G401 (cell line): ENCODE data around the gene PCK2. TPM values are rescaled to one million over a fixed set of nuclear protein-coding genes. Genes with fewer than 3 reads are reported as not detected.

ENCODE experiments used
- DNase-seq: peaks from one replicate; pipeline ENCODE4 v3.0.0-alpha.2; 2015; ENCODE audit warnings: low spot score
- in situ Hi-C: cut with HindIII; loops from 2 replicates; pipeline ENCODE4 v1.10.0; 2016; ENCODE audit warnings: low sequenced_read_pairs, mixed read lengths
- total RNA-seq: library from RNA; depleted of rRNA; stranded (reverse); fragments of >200 nt; shearing (Covaris generic); gene quantifications from 2 replicates; pipeline ENCODE4 v1.2.3, GENCODE V29; 2014

The PCK2 gene
- total RNA-seq, 1 experiment from 2014 or later: 64.7 TPM

DNA sequence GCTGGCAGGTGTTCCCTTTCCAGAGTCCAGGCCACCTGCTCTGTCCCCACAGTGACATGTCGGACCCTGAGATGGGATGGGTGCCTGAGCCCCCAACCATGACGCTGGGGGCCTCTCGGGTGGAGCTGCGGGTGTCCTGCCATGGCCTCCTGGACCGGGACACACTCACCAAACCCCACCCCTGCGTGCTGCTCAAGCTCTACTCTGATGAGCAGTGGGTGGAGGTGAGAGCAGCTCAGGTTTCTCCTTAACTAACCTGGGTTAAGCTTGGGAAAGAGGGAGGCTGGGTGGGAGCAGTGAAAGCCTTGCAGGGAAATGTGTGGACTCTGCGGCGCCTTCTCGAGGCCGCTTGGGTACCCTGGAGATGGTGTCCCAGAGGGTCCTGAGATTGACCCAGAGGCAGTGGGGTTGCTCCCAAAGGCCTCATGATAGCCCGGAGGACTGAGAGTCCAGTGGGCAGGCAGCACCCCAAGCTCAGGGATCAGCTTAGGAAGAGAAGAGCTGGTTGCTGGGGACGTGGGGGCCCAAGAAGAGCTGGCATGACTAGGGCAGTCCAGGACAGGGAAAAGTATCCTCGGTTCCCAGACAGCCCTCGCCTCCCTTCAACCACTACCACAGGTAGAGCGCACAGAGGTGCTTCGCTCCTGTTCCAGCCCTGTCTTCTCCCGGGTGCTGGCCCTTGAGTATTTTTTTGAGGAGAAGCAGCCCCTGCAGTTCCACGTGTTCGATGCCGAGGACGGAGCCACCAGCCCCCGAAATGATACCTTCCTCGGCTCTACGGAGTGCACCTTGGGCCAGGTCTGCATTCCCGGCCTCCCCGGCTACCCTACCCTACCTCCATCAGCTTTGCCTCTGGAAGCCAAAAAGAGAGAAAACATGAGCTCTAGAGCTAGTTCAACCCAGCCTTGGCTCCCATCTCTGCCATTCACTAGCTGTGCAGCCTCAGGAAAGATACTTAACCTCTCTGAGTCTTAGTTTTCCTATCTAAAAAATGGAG lies 20.9 kb upstream of the PCK2 start:
- DNase-seq: no peak
- in situ Hi-C loops: no loop called here

DNA sequence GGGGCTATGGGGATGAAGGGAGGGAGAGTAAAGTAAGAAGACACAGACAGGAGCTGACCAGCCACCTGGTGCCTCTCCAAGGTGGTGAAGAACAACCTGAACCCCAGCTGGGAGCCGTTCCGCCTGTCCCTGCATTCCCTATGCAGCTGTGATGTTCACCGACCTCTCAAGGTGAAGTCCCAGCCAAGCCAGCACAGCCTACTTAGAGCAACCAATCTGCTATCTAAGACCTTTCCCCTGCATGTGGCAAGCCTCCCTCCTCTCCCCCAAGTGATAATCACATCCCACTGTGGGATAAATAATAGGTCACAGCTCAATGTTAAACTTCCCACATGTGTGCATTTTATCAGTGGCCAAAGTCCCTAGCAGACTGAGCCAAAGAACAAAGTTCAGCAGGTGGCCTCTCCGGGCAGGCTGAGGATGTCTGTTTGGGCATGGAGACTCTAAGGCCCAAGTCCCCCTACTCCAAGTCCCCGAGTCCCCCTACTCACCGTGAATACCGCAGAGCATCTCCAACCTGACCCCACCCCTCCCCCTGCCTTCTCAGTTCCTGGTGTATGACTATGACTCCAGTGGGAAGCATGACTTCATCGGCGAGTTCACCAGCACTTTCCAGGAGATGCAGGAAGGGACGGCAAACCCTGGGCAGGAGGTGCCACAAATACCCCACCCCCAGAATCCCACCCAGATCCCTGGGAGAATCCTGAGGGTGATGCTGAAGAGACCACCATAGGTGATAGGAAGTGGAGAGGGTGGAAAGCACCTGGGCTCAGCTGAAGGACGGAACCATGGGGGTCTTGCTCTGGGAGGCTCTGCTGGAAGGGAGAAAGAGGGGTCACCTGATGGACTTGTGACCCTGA lies 19.3 kb upstream of the PCK2 start:
- in situ Hi-C loops: no loop called here
- no peak for DNase-seq

DNA sequence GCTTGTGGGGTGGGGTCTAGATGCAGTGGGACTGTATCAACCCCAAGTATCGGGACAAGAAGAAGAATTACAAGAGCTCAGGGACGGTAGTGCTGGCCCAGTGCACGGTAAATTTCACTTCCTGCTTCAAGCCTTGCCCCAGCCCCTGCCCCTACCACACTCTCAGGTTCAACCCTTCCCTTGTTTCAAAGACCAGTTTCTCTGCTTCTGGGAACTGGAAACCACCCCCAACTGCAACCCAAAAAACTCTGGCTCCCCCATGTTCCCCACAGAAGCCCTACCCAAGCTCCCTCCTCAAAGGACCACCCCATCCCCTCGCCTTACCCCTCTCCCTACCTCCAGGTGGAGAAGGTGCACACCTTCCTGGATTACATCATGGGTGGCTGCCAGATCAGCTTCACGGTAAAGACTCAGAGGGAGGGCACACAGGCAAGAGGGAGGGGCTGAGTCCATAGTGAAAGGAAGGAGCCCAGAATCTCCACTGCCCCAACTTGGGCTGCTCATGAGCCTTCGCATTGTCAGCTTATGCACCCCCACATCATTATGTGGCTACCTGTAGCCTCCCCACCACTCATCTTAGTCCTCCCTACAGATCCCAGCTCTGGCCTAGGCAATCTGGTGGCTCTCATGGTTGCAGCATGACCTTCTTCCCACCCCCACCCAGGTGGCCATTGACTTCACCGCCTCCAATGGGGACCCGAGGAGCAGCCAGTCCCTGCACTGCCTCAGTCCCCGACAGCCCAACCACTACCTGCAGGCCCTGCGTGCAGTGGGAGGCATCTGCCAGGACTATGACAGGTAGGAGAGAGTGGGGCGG lies 18.4 kb upstream of the PCK2 start:
- in situ Hi-C loops: no loop called here
- no peak for DNase-seq

GRCh38 chr14:24076302-24076601 lies 17.9 kb upstream of the PCK2 start:
- in situ Hi-C loops: no loop called here
- DNase-seq: no peak

- DNase-seq: no peak
- in situ Hi-C loops: no loop called here
Observed at GRCh38 chr14:24077086-24077485, 17.0 kb upstream of the PCK2 start.

DNA sequence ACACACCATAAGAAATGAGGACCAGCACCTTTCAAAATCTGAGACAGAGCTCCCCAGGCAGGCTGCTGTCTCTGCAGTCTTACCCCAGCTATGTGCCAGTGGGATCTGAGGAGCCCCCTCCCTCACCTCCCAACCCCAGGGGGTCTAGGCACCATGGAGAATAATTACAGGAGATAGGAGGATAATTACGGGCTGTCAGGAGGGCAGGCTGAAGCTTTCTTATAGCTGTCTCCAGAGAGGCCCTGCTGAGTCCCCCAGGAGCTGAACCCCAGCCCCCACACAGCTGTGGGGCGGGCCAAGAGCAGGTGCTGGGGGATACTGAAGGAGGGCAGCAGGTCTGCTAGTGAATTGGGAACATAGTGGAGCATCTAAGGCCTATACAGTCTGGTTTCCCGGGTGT lies 16.0 kb upstream of the PCK2 start:
- DNase-seq: no peak
- in situ Hi-C loops: no loop called here

- in situ Hi-C loops: no loop called here
- DNase-seq: peak; percentile 95
Observed at GRCh38 chr14:24079491-24080141, 14.5 kb upstream of the PCK2 start.

DNA sequence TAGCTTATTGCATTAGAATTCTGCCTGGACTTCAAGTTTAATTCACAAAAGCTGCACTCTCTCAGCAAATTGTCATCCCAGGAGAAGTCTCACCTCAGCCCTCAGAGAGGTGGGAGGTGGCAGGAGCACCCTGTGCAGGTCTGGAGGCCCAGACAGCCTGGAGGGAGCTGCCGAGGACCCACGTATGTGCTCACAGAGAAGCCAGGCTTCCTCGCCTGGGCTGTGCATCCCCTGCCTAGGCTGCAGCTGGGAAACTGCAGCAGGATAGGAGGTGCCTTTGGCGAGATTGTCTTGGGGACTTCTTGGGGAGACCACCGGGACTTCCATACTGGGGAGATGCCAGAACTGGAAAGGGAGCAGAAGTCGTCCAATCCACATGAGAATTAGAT lies 14.0 kb upstream of the PCK2 start:
- DNase-seq: no peak
- in situ Hi-C loops: no loop called here

DNA sequence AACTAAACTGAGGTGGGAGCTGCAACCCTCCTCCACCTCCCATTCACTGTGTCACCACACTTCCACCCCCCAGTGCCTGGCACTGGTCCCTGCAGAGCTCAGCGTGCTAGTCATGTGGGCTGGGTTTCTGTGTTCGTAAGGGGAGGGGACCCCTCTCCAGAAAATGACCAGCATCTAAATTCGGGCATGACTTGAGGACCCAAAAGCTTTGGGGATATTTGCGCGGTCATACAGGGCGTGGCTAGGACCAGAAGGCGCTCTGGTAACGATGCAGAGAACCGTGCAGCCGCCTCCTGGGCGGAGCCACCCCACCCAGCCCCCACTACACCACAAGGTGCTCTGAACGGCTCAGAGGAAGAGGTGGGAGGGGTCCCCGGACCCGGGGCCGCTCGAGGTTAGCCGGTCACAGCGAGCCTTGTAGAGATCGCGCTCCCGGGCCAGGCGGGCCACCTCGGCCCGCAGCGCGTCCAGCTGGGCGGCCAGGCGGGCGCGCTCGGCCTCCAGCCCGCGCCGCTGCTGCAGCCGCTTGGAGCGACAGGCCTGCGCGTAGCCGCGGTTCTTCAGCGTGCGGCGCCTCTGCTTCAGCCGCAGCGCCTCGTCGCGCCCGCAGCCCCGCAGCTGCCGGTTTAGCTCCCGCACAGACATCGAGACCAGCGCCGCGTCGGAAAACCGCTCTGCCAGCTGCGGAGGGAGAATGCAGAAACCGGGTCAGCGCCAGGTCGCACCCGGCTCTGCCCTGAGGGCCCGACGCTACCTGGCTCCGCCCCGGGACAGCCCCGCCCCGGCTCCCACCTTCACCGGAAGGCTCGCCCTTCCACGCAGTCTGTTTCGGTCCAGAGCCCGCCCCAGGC lies 13.0 kb upstream of the PCK2 start:
- peak; percentile 84 for DNase-seq

DNA sequence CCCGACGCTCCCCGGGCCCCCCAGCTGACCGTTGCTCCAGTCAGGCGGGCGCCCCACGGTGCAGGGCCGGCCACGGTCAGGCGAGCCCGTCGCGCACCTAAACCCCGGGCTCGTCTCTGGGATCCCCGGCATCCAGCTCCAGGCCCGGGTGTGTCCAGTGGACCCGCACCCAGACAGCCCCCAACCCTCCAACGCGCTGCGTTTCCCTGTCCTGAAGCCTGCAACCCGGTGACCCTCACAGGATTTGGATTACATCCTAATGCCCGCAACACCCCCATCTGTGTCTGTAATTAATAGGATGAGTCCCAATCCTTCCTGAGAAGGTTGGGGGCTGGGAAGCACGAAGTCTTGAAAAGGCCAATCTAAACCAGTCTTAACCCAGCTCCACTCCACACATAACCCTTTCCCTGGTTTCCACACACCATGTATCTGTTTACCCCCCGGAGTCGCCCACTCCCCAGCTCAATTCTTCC lies 12.3 kb upstream of the PCK2 start:
- DNase-seq: peak; percentile 40
- in situ Hi-C loops: no loop called here

More for the DNA sequence above, 13.0 kb upstream of the PCK2 start:
- in situ Hi-C loops: no loop called here

DNA sequence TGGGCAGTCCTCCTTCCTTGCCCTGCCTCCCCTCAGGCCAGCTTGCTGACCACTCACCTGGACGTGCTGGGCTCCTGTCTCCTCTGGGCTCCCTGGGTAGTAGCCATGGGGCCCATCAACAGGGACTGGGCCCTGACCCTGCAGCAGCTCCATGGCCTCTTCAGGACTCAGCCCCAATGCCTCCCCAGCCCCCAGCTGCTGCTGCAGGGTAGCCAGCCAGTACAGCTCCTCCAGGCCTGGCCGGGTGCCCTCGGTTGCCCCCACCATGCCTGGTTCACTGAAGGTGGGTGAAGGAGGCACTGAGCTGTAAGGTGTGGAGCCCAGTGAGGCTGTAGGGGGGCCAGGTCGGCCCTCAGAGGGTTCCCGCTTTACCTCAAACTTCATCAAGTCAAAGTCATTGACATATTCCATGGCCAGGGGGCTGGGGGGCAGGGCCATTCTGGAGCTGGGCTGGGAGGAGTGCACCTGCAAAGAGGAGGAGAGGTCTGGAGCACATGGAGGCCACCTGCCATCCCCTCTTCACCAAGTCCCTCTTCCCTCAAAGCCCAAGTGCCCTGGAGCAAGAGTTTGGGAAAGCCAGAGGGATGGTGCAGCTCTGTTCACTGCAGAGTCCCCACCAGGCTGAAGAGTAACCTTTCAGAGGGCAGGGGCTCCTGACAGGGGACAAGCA lies 11.6 kb upstream of the PCK2 start:
- in situ Hi-C loops: no loop called here
- no peak for DNase-seq

DNA sequence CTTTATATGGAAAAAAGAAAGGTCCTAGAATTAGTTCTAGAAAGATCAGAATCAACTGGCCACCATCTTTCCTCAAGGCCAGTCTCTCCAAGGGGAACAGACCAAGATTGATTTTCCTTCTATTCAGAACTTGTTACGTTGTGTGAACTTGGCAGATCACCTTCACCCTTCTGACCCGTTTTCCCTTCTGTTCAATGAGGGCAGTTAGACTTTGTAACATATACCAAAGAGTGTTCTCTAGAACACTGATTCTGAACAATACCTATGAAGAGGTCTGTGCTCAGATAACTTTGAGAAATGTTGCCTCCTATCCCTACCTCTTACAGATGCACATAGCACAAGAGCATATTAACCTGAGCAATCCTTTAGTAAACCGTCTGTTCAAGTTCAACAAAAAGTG lies 10.6 kb upstream of the PCK2 start:
- in situ Hi-C loops: no loop called here
- DNase-seq: no peak

DNA sequence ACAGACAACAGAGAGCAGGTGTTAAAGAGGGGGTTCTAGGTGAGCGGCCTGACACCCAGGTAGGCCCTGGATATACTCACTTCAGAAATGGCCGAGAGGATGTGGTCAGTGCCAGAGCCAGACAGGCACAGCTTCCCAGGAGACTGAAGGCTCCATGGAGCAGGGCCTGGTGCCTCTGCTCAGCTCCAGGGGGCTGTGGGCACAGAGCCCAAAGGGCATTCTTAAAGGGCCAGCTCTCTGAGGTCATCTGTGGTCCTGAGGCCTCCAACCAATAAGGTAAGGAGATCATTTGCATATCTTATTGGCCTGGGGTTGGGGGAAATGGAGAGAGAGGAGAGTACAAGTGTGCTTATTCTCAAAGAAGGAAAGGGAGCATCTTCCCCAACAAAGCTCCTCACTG lies 9.7 kb upstream of the PCK2 start:
- in situ Hi-C loops: no loop called here
- DNase-seq: no peak

DNA sequence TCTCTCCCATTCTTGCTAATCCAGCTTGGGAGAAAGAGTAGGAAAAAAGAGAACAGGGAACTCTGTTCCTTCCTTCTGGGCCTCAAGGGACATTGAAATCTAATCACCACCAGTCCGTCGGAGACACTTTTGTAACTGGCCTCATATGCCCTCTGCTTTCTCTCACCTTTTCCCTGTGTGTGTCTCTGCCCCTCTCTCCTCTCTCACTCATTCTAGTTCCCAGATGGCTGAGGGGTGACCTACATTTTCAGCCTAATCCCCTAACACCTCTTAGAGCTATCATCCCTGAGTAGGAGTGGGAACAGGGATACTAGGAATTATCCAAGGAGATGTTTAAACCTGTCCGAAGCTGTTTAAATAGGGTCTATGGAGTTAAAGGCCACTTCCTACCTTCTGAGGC lies 8.9 kb upstream of the PCK2 start:
- no peak for DNase-seq
- in situ Hi-C loops: no loop called here

GRCh38 chr14:24086193-24086955 lies 7.7 kb upstream of the PCK2 start:
- in situ Hi-C loops: no loop called here
- no peak for DNase-seq

DNA sequence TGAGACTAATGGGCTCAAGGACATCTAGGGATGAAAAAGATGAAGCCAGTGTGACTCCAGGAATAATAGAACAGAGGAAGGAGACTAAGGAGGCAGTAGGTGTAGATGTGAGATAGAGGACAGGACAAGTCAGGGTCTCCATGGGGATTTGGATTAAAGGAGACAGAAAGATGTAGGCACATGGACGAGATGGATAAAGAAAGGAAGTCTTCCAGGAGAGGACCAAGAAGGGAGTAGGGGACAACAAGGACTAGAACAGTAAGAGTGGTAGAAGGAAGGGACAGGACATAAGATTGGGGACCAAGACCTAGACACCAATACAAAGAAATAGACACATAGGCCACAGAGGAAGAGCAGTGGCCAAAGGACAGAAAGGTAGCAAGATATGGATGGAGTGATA lies 7.1 kb upstream of the PCK2 start:
- DNase-seq: no peak
- in situ Hi-C loops: no loop called here

DNA sequence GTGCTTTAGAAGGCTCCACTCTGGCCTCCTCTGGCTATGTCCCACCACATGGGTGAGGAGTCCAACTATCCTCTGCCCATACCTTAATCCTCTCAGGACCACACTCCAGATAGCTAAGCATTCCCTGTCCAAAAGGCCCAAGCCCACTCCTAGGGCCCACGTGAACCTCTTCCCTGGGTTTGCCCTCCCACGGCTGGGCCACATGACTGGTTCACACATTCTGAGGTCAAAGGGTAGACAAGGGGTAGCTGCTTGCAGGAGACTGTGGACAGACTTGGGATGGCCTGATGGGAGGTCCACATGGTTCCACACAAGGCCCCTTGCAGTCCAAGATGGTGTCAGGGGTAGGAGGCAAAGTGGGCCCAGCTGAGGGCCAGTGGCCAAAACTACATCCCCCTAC lies 6.0 kb upstream of the PCK2 start:
- no peak for DNase-seq
- in situ Hi-C loops: no loop called here
